ENCODE measurements around the gene TOLLIP.

The TOLLIP gene

DNA sequence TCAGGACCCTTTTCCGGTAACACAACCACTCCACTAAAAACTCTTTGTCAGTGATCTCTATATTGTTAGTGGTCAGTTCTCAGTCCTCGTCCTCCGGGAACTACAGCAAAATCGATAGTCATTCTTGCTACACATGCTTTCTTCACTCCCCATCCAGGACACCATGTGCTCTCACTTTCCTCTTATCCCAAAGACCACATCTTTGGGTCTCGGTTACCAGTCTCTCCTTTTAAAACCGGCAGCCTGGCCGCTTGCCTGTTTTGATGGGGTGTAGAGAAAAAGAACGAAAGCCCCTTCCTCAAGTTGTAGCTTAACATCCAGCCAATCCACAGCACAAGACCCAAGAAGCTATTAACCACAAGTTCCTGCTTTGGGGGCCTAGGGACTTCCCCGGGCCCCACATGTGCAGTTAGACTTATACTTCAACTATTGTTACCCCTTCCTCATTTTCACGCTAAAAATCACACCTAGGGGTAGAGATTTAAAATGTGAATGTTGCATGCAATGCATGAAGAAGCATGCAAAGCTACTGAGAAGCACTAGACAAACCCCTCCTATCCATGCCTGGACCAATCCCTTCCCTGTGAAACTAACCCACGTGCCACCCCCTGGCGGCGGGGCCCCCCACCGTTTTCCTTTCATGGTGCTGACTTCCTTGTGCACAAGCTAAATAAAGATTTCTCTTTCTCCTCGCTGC is 1.5 kb upstream of the TOLLIP start:
- peak in 1 of 2 experiments; percentile 25 for DNase-seq

DNA sequence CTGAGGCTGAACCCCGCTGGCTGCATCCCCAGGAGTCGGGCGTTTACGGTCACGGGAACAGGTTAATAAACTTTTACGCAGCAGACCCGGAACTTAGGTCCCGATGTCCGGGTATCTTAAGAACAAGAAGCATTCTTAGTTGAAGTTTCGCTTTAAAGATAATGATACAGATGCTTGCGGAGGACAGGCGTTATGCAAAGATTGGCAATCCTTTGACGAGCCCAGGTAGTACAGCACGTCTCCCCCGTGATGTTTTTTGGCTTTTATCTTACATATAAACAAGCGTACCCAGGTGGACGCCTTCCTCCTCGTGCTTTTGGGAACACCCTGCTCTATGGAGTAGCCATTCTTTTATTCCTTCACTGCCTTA is 871 bp upstream of the TOLLIP start:
- peak; percentile 32 to 59 for DNase-seq

DNA sequence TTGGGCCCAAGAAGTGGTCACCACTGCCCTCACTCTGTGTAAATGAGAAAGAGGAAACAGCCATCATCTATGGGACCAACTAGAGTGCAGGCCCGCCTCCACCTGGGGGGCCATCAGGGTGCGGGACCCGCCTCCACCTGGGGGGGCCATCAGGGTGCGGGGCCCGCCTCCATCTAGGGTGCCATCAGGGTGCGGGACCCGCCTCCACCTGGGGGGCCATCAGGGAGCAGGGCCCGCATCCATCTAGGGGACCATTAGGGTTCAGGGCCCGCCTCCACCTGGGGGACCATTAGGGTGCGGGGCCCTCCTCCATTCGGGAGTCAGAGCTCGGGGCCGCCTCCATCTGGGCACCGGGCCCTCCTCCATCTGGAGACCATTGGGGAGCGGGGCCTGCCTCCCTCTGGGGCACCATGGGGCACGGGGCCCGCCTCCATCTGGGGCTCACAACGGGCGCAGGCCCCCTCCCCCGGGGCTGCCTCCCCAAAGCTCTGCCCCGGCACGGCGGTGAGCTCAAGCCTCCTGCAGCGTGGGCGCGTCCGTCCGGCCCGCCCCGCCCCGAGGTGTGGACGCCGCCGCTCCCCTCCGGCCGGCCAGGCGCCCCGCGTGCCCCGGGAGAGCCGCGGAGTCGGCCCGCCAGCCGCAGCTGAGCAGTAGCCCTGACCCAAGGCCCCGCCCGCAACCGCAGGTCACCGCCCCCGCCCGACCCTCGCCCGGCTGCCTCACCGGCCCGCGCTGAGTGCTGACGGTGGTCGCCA is 512 bp downstream of the TOLLIP start:
- DNase-seq, result peak in 1 of 2 experiments; percentile 78

DNA sequence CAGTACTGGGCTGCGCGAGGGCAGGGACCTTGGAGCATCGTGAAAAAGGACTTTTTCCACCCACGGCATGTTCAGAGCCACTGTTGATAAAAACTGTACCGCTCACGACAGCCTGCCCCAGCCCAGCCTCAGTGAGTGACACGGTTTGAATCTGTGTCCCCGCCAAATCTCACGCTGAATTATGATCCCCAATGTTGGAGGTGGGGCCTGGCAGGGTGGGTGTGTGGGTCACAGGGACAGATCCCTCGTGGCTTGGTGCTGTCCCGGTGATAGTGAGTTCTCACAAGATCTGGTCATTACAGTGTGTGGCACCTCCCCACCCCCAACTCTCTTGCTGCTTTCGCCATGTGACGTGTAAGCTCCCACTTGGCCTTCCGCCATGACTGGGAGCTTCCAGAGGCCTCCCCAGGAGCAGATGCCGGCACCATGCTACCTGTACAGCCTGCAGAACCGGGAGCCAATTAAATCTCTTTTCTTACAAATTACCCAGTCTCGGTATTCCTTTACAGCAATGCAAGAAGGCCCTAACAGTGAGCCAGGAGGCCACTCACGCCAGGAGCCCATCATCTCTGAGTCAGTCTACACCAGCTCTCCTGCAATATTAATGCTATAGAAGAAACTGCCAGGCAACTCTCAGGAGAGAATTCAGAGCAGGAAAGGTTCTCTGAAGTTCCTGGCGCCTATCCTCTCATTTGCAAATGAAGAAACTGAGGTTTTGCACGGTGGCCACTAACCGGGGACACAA is 1.3 kb downstream of the TOLLIP start:
- DNase-seq, result no peak

DNA sequence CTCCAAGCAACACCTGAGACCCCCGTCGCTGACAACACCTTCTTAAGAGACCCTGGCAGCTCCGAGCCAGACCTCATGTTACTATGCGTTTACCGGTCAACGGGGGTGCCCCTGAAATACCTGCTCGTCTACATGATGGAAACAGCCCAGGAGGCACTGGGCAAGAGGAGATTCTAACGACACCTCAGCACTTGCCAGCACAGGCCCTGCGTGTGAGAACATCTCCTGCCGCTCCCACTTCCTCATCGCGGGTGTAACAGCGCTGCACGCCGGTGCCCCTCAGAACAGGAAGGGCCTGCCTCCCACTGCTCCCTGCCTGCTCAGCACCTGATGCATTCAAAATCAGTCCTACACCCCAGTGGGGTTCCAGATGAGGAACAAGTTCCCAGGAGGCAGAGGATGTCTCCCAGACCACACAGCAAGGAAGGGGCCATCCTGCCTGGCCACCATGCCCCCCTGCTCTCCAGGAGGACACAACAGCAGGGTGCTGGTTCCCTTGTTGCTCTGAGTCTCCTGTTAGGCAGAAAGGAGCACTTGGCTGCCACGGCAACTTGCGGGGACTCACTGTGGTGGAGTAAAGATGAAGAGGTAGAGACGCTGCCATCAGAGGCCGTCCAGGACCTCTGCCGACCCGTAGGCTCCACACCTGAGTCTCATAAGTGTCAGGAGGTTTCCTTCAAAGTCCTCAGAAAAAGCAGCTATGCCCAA is 2.1 kb downstream of the TOLLIP start:
- no peak for DNase-seq

DNA sequence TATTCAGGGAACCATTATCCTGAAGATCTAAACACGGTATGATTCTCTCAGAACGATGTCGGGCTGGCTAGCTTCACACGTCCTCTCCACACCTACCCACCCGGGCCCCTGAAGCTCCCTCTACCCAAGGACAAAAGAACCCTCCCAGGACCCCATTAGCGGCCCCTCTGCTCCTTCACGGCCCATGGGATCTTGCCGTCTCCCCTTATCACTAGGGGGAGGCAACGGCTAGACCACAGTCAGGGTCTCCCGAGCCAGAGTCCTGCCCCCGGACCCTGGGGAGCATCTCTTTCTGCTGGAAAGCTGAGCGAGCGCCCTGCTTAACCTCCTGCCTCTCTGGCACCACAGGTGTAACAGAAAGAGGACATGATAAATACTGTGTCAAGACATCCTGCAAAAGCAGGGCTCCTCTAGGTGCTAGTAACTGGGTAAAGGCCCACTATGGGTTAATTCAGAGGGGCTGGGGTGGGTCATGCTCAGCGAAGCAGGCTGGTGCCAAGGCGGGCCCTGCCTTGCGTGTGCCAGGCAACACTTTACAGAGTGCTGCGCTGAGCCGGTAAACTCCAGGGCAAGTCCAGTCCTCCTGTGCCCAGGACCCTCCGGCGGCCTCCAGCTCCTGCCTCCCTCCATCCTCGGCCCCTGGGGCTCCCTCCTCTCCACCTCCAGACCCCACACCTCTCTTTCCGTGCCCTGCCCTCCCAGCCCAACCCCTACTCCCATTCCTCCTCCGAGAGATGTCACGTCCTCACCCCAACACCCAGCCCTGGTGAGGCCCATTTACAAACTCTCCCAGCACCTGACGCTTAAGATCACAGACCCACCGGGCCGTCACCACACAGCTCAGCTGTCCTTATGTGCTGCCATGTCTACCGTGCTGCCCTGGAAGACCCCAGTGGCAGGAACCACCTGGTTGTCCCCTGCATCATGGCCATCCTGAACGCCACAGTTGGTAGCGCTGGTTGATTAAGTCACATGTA is 3.0 kb downstream of the TOLLIP start:
- no peak for DNase-seq

DNA sequence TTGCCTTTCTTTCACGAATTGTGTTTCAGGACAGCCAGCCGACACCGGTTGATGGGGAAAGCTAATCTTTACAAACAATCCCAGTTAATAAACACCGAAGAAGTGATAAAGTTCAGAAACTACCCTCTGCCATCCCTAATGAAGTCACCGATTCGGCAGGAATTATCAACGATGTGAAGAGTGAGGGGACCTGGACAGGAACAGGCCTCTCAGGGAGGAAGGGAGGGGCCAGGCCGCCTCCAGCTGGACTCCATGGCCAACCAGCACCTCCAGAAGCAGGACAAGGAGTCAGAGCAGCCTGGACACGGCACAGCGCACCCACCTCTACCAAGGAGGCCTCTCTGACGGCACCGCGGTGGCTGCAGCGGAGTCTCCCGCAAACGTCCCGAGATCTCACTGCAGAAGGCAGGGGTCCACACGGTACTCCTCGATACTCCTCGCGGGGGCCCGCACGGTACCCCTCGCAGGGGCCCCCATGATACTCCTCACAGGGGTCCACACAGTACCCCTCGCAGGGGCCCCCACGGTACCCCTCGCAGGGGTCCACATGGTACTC is 3.9 kb downstream of the TOLLIP start:
- no peak for DNase-seq

DNA sequence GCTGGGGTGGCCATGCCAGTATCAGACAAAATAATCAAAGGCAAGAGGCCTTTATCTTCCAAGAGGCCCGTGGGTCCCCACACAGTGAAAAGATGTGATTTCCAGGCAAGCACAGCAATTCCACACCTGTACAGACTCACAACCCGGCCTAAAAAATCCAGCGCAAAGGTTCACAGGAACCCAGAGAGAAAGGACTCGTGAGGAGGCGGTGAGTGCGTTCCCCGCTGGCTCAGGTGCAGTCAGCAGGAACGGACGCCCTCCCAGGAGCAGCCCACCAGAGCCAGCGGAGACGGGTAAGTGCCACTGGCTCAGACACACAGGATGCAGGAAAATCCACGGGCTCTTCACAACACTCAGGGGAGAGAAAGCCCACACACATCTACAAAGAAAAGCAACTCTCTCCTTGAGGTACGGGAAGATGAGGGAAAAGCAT is 4.4 kb downstream of the TOLLIP start:
- DNase-seq, result no peak

DNA sequence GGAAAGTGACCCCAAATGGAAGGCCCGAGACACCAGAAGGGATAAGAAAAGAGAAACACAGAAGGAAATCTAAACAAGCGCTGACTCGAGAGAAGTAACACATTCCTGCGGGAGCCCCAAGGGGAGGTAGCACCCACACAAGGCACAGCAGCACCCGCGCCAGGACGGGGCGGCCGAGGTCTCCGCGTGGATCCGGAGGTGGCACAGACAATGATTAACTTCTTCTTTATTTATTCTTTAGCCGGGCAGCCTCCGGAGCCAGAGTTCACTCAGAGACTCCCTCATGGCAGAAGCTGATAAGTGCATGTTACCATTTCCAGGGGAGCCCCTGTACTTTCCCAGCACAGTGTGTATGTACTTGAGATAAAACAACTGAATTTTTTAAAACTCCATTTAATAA is 5.1 kb downstream of the TOLLIP start:
- DNase-seq, result no peak

DNA sequence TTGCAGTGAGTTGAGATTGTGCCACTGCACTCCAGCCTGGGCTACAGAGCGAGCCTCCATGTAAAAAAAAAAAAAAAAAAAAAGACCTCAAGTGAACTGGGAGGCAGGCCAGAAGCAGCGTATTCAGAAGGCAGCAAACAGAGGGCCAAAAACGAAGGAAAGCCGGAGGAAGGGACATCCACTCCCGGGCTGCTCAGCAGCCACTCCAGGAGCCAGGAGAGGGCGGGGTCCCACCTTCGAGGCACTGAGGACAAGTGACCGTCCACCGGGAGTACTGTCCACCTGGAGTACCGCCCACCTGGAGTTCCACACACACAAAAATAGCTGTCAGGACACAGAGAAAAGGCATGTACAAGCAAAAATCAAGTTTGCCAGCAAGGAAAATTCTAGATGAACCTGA is 5.5 kb downstream of the TOLLIP start:
- no peak for DNase-seq

DNA sequence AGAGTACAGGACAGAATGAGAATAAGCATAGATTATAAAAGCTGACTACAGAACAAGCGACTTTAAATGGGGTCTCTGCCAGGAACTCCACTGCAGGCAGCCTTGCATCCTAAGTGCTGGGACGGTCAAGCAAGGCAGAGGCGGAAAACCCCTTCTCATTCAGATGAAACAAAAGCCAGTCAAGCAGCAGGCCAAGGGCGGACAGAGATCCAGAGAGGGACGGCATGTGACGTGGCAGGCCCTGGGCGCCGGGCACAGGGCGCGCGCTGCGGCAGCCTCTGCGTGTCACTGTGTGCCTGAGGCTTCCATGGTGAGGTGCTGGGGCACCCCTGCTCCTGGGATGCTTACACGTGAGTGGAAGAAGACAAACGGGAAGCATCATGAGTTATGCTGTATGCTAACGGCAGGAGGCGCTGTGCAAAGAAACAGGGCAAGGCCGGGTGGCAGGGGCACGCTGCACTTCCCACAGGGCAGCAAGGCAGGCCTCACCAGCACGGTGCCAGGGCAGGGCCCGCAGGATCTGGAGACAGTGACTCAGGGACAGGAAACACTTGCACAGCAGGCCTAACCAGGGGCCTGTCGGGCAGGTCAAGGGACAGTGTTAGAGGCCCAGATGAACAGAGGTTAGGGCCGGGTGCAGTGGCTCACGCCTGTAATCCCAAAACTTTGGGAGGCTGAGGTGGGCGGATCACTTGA is 6.2 kb downstream of the TOLLIP start:
- DNase-seq, result peak in 1 of 2 experiments; percentile 77

DNA sequence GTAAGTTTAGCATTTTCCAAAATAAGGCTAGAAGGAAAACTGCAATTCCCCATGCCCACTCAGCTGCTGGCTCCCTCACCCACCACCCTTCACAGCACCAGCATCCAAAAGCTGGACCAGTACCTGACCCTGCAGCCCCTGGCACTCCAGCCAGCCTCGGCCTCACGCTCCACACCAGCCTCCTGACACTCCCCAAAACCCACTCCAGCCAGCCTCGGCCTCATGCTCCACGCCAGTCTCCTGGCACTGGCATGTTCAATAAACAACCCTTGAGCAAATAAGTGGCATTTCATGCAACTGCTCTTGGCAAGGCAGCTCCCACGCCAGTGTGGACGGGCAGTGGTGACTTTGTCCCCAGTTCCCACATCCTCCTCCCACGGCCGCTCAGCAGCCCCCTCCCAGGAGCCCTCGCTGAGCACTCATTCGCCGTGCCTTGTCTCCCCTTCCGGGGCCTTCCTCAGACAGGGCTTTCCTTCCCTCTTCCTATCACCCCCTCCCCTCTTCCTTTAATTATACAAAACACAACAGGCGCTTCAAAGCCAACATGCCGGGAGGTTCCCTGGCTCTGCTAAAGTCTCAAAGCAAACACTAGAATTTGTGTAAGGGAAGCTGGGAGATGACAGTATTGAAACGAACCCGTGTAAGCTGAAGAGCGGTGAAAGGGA is 6.8 kb downstream of the TOLLIP start:
- DNase-seq, result no peak

DNA sequence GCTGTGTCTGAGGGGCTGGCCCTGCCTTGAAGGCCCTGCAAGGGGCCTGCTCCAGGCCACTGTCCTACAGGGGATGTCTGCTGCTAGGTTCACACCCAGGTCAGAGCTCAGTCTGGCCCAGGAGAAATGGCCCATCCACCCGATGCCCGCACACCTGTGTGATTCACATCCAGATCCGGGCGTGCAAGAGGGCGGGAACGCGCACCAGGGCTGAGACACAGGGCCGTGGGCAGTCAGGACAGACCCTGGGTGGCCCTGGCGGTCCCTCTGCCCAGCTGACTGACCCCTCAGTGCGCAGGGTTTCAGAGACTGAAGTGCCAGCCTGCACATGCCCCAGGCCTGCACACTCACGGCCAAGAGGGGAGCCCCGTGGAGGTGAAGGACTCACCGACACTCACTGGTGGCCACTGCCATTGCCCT is 7.4 kb downstream of the TOLLIP start:
- no peak for DNase-seq

DNA sequence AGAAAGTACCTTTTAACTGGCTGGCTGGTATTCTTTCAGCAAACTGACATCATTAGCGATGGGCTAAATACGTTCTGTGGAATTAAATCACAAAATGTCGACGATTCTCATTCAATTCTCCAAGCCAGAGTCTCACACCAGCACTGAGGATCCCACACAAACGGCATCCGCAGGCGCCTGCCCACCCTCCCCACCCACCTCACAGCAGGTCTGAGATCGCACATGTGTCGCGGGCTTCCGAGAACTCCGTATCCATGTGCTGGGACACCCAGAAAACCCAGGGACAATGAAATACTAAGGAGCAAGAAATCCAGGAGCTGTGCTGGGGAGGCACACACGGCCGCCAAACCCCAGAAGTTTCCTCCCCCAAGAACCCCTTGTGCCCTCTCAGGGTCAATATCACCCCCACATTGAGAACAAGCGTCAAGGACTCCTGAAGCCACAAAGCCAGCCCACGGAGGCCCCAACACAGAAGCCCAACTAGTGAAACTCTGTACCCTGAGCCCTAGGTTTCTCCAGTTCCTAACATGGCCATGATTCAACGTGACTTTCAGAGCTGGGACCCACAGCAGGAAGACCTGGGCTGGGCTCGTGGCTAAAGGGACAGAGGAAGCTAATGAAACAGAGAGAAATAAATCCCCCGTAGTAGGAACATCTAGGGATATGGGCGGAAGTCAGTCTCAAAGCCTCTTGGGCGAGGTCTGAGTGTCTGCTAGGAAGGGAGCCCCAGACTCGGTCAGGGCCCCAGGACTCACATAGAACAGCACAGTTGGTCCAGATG is 8.0 kb downstream of the TOLLIP start:
- DNase-seq, result no peak

DNA sequence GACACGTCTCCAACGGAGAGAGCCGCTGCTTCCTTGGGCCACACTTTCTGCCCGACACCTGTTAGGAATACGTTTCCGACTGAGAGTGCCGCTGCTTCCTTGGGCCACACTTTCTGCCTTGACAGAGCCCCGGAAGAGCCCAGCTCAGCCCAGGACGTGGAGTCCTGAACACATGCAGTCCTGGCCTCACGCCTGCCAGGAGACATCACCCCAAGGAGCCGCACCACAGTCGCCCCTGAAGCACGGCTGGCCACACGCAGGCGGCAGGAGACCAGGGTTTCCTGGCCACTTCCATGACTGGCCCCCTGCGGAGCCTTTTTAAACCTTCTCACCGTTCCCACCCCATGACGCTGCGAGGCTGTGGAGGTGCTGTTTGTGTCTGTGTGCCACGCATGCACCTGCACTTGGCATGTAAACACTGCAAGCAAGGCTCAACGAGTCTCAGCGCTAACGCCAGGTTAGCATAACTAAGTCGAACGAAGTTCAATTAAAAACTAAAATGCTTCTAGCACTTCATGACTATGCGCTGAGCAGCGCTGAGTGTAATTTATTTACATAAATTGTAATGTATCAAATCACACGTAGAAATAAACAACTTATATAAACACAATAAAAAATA is 8.8 kb downstream of the TOLLIP start:
- DNase-seq, result no peak

DNA sequence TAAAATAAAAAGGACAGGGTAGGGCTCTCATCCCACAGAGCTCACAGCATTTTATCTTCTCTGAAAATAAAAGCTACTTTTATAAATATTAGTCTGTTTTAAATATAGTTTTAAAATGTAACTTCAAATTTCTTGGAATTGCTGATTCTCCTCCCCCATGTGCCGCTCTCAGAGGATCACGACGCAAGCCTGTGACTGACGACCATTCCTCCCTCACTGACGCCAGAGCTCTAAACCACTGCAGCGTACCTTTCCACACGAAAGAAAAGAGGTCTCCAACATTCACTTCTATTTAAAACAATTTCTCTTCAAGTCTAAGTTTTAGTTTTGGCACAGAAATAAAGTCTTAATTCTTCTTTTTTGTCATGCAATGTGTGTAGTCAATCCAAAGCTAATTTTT is 9.3 kb downstream of the TOLLIP start:
- no peak for DNase-seq

DNA sequence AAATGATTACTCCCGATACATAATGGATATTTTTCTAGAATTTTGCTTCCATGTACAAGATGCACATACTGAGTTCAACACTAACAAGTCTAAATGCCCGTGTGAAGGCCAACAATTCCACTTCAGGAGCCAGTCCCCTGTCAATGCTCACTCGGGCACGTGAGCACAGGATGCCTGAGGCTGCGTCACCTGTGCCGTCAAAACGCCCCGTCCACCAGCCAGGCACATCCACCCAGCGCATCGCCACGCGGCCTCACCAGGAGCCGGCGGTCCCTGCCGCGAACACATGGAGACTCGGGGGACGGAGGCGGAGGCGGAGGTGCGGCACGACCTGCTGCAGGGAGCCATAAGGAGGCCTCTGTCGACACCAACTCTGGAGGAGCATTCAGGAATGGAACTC is 9.8 kb downstream of the TOLLIP start:
- peak in 1 of 2 experiments; percentile 20 for DNase-seq

DNA sequence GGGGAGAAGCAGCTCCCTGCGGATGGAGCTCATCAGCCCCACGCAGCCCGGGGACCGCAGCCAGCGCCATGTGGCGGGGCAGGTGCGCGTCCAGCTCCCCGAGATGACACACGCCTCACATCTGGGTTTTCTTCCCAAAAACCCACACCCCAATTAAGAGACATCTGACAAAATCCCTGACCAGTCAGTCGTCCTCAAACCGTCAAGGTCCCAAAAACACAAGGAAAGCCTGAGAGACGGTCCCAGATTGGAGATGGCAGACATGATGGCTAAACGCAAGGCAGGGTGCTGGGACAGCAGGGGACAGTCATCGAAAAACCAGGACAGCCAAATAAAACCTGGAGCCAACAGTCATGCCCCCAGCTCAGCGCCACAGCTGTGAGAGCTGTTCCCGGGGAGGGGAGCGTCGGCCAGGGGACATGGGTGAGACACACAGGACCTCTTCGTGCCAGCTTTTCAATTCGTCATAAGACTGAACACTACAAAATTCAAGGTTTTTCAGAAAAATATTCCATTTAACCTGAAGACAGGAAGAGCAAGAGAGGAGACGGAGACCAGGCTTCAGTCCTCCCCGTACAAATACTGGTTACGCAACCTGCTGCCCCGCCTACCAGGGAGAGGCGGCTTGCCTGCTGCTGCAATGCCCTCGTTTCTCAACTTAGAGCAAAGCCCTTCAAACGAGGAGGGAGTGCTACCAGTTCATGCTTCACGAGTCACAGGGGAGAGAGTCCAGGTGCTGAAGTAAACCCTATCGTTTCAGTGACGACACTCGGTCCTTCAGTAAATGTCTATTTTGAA is 10.5 kb downstream of the TOLLIP start:
- DNase-seq, result peak; percentile 67 to 86
